Renal cortical epithelial cell (primary cell): ENCODE data around the gene EXOC1L. TPM values are rescaled to one million over a fixed set of nuclear protein-coding genes. Genes with fewer than 3 reads are reported as not detected.
A peak's percentile ranks its signal among the peaks of the same experiment; 100 is the strongest.

ENCODE experiments used
- DNase-seq: peaks from one replicate; pipeline ENCODE4 v3.0.0-alpha.2; 2011; ENCODE audit warnings: low read depth
- total RNA-seq: library from RNA; depleted of rRNA; stranded (reverse); fragments of >200 nt; gene quantifications from 2 replicates; pipeline ENCODE4 v1.2.3, GENCODE V29; 2014

Gene EXOC1L
- not detected in 2 replicates for total RNA-seq

DNA sequence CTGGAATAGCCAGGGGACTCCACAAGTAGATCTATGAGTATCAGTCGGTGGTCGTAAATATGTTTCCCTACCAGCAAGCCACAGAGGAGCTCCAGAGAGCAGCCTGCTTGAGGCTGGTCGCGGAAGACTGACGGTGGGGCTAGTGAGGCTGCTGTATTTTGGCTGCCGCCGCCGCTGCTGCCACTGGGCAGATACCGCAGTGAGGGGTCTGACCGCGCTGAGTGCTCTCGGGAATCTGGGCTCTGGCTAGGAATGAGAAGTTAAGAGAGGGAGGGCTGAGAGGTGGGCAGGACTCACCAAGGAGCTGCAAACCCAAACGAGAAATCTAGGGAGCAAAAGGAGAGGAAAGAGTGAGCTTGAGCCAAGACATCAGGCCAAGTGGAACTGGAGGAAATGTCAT, at the start of gene EXOC1L:
Gene EXOC1L (plus strand): TSS at position 157 of the 400 bp plus-strand sequence. CDS start 237 bp downstream, at position 394.
- DNase-seq, result no peak

- no peak for DNase-seq
These were observed 48.9 kb upstream of the EXOC1L start for GRCh38 chr4:55770662-55771061.

- no peak for DNase-seq
These were observed 38.2 kb upstream of the EXOC1L start for GRCh38 chr4:55781341-55781740.

GRCh38 chr4:55781812-55782211, 37.8 kb upstream of the EXOC1L start:
- no peak for DNase-seq

DNA sequence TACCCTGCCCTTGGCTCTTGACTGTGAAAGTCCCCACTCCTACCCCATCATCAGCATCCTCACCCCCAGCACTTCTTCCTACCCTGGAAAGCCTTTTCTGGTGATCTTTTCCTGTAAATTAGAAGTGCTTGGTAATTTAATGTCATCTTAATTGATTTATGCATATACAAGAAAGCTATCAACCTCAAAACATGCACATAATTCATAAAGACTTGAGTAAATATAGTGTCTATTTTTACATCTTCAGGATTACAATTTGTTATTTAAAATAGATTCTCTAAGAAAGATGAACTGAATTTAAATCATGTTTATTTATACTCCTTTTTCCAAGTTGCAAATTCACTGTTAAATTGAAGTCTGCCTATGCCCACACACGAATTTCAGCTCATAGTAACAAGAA, 36.0 kb upstream of the EXOC1L start:
- no peak for DNase-seq

- DNase-seq, result no peak
These were observed 34.8 kb upstream of the EXOC1L start for GRCh38 chr4:55784747-55785146.

GRCh38 chr4:55791666-55792065, 27.9 kb upstream of the EXOC1L start:
- DNase-seq, result peak; percentile 45

GRCh38 chr4:55793479-55793878, 26.1 kb upstream of the EXOC1L start:
- DNase-seq, result no peak

DNA sequence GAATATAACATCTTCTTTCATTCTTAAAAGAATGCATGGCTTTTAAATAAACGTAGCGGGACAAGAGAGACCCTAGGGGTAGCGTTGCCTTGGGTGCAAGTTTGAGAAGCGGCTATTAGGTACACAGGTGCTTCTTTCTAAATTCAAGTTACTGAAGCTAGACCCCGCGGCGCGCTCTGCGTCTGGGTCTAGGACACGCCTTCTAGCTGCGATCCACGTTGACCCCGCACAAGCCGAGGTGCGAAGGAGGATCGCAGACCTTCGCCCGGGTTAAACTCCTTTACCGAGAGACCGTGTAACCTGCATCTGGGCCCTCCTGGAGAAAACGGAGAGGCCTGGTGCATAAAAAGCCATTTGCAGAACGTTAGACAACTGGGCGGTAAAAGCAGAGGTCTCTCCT, 25.5 kb upstream of the EXOC1L start:
- DNase-seq, result no peak

DNA sequence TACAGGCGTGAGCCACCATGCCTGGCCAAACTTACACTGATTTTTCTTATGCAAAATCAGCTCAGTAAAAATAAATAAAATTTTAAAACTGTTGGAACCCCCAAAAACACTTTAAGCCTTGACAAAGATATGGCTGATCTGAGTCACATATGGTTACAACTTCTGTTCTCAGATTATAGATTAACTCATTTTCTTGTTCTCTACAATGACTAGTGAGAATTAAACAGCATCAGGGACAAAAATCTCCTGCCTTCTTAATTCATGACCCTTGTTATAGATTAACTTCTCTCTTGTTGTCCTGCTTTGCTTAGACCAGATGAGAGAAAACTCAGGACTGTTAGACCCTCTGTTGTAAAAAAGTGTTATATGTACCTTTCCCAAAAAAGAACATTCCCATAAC, 24.2 kb upstream of the EXOC1L start:
- peak; percentile 87 for DNase-seq

- no peak for DNase-seq
These were observed 18.1 kb upstream of the EXOC1L start for GRCh38 chr4:55801498-55801897.

- DNase-seq, result no peak
These were observed 12.0 kb upstream of the EXOC1L start for GRCh38 chr4:55807556-55807955.

GRCh38 chr4:55808186-55808585, 11.4 kb upstream of the EXOC1L start:
- no peak for DNase-seq

DNA sequence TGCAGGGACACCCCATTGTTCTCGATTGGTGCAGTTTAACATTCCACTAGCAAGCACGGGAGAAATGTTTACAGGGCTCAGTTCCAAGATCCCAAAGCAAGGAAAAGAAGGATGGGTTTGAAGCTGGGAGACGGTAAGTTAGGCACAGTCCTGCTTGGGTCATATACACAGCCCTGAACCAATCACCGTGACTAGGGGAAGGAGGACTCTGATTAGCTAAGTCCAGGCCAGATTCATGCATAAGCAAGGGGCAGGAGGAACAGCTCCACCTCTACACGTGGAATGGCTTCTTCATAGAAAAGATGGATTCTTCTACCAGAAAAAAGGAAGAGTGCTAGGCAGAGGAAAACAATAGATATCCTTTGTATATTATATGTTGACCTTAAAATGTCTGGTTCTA, 11.0 kb upstream of the EXOC1L start:
- no peak for DNase-seq

- no peak for DNase-seq
These were observed 1.9 kb upstream of the EXOC1L start for GRCh38 chr4:55817691-55818090.

GRCh38 chr4:55820279-55820678, 689 bp downstream of the EXOC1L start:
- DNase-seq, result no peak

GRCh38 chr4:55822329-55822728, 2.7 kb downstream of the EXOC1L start:
- DNase-seq, result no peak

- DNase-seq, result no peak
These were observed 5.3 kb downstream of the EXOC1L start for GRCh38 chr4:55824865-55825264.

- DNase-seq, result no peak
These were observed 7.4 kb downstream of the EXOC1L start for GRCh38 chr4:55826986-55827385.

DNA sequence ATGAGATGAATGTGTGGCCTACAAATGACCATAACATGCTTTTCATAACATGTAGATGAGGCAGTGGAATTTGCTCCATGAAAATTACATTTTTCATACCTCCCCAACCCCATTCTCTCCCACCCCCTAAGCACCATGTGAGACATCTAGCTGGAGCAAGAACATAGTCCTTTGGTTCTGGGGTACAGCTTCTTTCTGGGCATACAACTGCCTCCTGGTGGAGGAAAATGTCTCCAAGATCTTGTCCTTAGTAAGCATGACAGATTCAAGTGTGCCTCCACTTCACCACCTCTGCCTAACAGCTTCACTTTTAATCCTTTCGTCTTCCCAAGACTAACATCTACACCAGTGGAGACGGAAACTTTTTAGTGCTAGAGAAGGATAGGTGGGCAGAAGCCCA, 8.0 kb downstream of the EXOC1L start:
- DNase-seq, result no peak

DNA sequence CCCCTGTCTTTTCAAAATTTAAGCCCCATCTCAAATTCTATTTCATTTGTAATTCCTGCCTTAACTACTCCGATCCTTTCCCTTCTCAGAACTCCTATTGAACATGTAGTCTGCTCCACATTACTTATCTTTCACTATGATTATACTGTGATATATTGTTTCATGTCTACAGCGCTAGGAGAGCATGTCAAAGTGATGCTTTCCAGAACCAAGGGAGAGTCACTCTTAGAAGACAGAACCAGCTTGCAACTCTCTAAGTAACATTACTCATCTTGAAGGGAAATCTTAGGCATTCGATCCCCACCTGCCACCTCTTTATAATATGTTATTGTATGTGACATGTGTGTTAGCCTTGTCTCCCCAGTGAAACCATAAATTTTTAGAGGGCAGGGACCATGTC, 10.5 kb downstream of the EXOC1L start:
- DNase-seq, result no peak

- DNase-seq, result no peak
These were observed 11.1 kb downstream of the EXOC1L start for GRCh38 chr4:55830716-55831115.

GRCh38 chr4:55834086-55834795, 14.7 kb downstream of the EXOC1L start:
- no peak for DNase-seq

DNA sequence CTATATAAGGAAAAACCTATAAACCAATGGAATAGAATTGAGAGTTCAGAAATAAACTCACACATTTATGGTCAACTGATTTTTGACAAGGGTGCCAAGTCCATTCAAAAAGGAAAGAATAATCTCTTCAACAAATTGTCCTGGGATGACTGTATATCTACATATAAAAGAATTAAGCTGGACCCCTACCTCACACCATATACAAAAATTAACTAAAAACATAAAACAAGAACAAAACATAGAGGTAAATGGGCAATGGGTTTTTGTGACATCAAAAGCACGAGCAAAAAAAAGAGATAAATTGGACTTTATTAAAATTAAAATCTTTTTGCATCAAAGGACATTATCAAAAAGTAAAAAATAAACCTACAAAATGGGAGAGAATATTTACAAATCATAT, 18.3 kb downstream of the EXOC1L start:
- no peak for DNase-seq
